ENCODE results near the gene DNAI1.

DNA sequence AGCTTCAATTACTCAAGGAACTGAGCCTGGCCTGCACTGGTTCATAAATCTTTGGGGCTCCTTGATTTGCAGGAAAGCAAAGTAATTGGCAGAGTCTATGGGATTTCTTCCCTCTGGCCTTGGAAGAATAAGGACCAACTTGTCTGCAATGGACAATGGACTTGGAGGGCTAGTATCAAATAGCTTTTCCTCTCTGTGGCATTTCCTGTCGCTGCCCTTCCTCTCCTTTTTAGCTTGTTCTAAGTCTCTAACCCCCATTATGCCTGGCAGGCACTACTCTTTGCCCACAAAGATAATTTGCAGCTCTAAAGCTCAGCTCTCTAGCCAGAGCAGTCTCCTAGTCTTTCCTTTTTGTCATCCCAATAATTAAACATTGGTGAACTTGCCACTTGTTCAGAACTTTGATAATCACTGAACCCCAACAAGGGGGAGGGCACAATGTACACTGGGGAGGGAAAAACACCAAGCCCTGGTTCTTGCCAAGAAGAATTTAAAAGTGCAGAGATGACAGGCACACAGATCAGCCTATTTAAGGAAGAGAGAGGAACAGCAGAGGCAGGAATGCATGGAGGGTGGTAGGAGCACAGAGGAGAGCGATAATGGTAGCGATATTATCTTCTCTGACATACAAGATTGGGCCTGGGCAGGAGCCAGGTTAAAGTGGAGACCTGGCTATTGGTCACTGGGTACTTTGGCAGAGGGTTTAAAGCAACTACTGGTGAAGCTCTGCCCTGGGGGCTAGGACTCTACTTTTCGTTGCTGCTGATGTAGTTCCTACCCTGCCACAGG is 38.7 kb upstream of the DNAI1 start:
- TF ChIP-seq GATA2 (IDR thresholded peaks at IDR 0.05; ENCODE audit: low read depth, low read length) (peak; percentile 77), GATA3 (IDR thresholded peaks at IDR 0.05; ENCODE audit: low read depth, low read length) (peak; percentile 58)
